GM21717 (cell line): ENCODE measurements around the gene SLC5A1.

Source experiments
- ATAC-seq: cut with Tn5 transposase; IDR thresholded peaks from one replicate; pipeline ENCODE4 v1.9.1; 2021; ENCODE audit warnings: mild to moderate bottlenecking, moderate library complexity; ENCODE audit not compliant: unreplicated experiment

Gene SLC5A1

GRCh38 chr22:32050678-32051515, 7.8 kb downstream of the SLC5A1 start:
- peak; percentile 77 for ATAC-seq

GRCh38 chr22:32052244-32052643, 9.2 kb downstream of the SLC5A1 start:
- ATAC-seq, result no peak

- no peak for ATAC-seq
Measured at GRCh38 chr22:32052936-32053791, 10.1 kb downstream of the SLC5A1 start.

GRCh38 chr22:32055069-32055468, 12.0 kb downstream of the SLC5A1 start:
- ATAC-seq, result no peak

- no peak for ATAC-seq
Measured at GRCh38 chr22:32058656-32059260, 15.7 kb downstream of the SLC5A1 start.

GRCh38 chr22:32059426-32059825, 16.4 kb downstream of the SLC5A1 start:
- ATAC-seq, result no peak

- no peak for ATAC-seq
Measured at GRCh38 chr22:32063701-32064100, 20.6 kb downstream of the SLC5A1 start.

- ATAC-seq, result no peak
Measured at GRCh38 chr22:32066820-32067219, 23.8 kb downstream of the SLC5A1 start.

GRCh38 chr22:32067613-32068012, 24.6 kb downstream of the SLC5A1 start:
- no peak for ATAC-seq

GRCh38 chr22:32069579-32070372, 26.7 kb downstream of the SLC5A1 start:
- ATAC-seq, result no peak

- ATAC-seq, result no peak
Measured at GRCh38 chr22:32073262-32073661, 30.2 kb downstream of the SLC5A1 start.

- no peak for ATAC-seq
Measured at GRCh38 chr22:32073823-32074380, 30.8 kb downstream of the SLC5A1 start.

GRCh38 chr22:32075997-32076760, 33.1 kb downstream of the SLC5A1 start:
- no peak for ATAC-seq

GRCh38 chr22:32076761-32077084, 33.7 kb downstream of the SLC5A1 start:
- no peak for ATAC-seq

- ATAC-seq, result no peak
Measured at GRCh38 chr22:32077151-32077550, 34.1 kb downstream of the SLC5A1 start.

GRCh38 chr22:32079130-32080089, 36.3 kb downstream of the SLC5A1 start:
- no peak for ATAC-seq

GRCh38 chr22:32080904-32081303, 37.8 kb downstream of the SLC5A1 start:
- ATAC-seq, result no peak

- no peak for ATAC-seq
Measured at GRCh38 chr22:32082331-32082730, 39.3 kb downstream of the SLC5A1 start.

- no peak for ATAC-seq
Measured at GRCh38 chr22:32083000-32083399, 39.9 kb downstream of the SLC5A1 start.
